NCI-H2196 (cell line): ENCODE data around the gene NRTN.

Source experiments
- DNase-seq: peaks from one replicate; lab custom pipeline; 2025; ENCODE audit not compliant: unreplicated experiment; lab: John Stamatoyannopoulos, UW

The NRTN gene

DNA sequence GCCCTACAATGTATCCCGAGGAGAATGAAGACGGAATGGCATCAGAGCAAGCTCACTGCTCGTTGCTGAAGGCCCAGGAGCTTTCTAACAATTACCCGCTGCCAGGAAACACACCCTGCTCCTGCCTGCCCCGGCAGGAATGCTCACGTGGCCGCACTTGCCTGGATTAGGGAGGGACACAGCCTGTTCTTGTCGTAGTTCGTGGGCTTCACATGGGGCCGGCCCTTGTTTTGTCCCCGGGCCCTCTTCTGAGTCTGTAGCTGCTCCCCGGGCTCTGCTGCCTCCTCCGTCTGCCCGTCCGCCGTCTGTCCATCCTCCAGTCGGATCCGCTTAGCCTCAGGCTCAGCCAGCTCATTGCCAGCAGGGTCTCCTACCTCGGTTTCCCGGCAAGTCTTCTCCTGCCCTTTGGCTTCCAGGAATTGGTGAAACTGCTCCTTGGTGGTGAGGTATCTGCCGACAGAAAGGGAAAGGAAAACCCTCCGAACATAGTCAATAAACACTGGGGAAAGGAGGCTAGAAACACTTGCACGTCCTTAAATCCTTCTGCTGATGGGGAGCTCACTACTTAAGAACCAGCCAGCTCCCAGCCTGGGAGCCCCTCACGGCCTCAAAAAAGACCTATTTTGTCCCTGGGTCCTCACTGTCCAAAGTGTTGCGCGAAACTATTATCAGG lies 14.8 kb upstream of the NRTN start:
- no peak for DNase-seq

DNA sequence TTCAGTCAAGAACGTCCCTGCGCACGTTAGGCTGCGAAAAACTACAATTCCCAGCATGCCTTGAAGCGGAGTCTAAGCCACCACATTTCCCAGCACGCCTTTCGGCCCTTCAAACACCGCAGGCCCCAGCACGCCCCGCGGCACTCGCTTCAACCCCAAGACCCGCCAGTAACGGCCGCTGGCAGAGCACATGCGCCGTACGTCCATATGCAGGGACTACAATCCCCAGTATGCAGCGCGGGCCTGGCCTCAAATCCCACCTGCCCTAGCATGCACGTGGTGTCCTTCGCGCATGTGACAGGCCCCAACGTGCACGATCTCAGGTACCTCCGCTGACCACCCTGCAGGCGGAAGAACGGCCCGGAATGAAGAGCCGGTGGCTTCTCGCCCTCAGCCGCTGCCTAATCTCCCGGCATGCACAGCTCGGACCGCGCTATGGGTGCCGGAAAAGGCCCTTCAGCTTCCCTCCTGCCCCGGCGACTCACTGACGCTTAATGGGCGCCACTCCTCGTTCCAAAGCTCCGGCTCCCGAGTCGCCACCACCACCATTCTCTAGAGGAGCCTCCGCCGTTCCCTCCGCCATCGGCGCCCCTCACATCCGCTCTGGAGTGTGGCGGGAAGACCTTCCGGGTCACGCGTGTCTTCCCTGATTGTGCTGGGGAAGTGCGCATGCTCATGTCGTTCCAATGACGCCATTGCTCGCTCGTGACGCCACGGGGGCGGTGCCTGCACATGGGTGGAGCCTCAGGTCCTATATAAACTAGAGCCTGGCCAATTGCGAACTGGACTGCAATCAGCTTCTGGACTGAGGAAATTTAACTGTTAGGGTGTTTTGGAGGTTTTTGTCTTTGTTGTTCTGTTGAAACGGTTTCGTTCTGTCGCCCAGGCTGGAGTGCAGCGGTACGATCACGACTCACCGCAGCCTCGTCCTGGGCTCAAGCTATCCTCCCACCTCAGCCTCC lies 14.0 kb upstream of the NRTN start, which contains the start of gene DUS3L:
TSS of gene DUS3L (minus strand) at position 605 of the 962 bp plus-strand sequence. CDS start at position 583, 22 bp downstream.
- DNase-seq: peak; percentile 98

DNA sequence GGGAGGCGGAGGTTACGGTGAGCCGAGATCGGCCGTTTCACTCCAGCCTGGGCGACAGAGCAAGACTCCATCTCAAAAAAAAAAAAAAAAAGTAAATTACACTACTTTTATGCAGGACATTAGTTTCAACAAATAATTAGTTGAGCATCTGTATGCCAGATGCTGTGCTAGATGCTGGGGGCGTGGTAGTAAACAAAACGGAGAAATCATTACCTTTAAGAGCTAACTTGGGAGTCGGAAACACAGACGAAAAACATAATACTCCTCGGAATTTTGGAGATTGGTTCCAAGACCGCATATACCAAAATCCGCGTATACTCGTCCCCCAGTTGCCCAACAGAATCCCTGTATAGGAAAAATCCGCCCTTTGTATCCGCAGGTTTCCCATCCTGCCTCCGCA lies 12.6 kb upstream of the NRTN start:
- DNase-seq: no peak

DNA sequence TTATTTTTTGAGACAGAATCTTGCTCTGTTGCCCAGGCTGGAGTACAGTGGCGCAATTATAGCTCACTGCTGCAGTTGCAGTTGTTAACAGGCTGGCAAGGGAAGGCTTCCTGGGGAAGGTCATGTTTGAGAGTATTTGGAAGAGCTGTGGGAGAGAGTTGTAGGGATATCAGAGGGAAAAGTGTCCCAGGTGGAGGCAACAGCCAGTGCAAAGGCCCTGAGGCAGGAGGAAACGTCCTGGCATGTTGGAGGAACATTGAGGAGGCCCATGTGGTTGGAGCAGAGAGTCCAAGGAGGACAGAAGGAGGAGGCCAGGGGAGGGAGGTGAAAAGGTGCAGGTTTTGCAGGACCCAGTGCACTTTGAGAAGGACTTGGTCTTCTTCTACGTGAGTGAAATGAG lies 11.7 kb upstream of the NRTN start:
- no peak for DNase-seq

DNA sequence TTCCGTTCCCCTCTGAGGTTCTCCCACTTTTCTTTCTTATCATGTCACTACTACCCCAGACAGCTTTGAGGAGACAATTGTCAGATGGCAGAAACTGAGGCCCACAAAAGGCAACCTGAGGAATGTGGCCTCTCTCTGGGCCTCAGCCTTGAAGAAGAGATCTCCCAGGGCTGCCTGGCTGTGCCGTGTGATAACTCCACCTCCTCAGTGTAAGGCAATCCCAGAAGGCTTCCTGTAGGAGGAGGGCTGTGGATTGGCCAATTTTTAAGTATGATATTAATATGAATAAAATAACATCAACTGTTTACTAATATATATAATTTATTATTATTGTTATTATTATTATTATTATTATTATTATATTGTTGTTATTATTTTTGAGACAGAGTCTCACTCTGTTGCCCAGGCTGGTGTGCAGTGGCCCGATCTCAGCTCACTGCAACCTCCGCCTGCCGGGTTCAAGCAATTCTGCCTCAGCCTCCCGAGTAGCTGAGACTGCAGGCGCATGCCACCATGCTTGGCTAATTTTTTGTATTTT lies 9.4 kb upstream of the NRTN start:
- DNase-seq: no peak

DNA sequence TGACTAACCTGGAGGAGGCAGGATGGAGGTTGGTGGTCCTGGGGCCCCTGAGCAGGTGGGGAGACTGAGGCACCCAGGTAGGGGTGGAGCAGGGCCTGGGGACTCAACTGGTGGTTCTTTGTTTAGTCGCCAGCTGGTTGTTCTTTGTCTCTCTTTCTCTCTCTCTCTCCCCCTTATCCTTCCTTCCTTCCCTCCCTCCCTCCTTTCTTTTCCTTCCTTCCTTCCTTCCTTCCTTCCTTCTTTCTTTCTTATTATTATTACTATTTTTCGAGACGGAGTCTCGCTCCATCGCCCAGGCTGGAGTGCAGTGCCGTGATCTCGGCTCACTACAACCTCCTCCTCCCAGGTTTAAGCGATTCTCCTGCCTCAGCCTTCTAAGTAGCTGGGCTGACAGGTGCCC lies 6.6 kb upstream of the NRTN start:
- DNase-seq: no peak

DNA sequence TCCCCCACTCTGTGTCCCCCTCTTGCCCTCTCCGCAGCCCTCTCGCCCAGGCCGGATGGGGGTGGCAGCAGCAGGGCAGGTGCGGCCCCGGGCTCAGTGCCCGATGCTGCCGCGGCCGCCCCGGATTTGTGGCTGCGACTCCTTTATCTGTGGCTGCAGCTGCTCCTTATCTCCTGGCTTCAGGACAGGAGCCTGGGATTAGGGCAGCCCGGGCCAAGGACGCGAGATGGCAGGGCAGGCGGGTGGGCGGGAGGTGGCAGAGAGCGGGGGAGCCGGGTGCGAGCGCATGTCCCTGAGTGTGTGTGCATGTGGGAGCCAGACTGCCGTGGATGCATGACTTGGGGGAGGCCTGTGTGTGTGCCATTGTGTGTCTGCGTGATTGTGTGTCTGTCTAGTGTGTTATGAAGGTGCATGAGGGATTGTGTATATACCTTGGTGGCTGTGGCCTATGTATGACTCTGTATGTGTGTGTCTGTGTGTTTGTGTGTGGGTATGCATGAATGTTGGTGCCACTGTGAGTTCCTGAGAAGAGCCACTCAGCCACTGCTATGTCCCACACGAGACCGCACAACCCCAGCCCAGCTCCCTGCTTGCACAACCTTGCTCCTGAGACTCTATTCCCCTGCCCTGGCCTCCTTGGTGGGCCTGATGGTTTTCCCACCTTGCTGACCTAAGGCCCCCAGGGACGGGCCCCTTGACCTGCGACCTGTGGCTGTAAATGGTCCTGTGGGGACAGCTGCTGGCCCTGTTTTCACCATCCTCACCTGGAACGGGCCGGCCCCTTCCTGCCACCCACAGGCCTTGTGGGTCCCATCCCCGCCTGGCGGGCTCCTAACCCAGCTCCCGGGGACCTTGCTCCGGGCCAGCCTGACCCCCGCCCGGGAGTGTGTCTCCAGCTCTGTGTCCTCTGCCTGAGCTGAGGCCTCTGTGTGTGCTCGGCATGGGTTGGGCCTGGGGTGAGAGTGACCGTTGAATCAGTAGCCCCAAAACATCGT lies 5.3 kb upstream of the NRTN start:
- peak; percentile 78 for DNase-seq

DNA sequence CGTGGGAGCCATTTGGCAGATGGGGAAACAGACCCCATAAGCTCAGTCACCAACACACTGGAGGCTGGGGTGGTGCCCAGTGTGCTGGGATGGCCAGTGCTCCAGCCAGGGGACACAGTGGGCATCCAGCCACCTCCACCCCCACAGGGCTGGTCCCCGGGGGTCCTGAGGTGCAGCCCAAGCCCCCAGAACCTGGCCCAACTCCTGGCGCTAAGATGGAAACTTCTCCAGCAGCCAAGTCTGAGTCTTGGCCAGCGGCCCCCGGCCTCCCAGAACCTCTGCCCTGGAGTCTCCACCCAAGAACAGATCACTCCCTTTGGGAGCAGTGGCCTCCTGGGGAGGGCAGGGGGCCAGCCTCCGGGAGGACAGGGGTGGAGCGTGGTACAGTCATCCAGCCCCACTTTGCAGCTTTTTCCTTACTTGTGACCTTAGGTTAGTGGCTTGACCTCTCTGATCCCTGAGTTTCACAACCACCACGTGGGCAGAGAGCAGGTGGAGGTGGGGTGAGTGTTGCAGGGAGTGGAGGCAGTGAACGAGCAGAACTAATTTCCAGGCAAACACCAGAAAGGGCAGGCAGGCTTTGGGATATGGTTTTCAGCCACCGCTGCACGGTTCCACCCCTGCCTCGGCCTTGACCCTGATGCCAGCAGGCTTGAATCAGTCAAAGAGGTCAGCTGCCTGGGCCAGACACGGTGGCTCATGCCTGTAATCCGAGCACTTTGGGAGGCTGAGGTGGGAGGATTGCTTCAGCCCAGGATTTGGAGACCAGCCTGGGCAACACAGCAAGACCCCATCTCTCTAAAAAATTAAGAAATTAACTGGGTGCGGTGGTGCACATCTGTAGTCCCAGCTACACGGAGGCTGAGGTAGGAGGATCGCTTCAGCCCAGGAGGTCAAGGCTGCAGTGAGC lies 4.3 kb upstream of the NRTN start:
- DNase-seq: no peak

DNA sequence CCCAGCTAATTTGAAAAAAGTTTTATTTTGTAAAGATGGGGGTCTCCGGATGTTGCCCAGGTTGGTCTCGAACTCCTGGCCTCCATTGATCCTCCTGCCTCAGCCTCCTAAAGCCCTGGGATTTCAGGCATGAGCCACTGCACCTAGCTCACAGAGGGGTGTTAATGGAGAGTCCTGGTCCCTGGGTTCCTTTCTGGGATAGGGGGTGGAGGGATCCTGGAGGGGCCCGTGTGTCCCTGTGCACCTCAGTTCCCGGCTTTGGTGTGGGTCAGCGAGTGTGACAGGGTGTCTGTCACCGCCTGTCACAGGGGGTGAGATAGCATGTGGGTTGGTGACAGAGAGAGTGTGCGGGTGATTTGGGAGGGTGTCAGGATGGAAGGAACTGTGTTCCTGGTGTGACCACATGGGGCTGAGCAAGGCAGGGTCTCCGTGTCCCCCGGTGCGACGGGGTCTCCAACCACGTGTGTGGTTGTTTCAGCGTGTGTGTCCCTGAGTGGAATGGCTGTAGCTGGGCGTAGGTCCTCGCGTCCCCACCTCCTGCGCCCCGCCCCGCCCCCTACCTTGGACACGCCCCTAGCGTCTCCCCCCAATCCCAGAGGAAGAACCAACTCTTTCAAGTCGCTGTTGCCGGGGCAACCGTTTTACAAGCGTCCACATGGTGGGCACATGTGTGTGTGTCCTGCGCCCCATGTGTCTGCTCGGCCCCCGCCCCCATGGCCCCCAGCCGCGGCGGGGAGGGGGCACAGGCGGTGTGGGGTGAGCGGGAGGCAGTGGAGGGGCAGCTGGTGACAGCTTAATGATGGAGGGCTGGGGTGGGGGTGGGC lies 2.9 kb upstream of the NRTN start:
- DNase-seq: no peak

DNA sequence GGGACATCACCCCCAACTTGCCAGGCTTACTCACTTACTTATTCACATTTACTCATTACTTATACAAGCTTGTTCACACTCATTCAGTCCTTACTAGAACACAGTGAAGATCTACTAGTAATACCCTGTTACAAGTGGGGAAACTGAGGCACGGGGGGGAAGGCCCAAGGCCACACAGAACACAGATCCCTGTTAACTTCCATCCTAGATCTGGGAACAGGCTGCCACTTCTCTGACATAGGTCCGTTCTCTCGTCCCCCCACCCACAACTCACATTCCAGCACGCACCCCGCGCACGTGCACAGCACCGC lies 1.5 kb upstream of the NRTN start:
- DNase-seq: no peak

DNA sequence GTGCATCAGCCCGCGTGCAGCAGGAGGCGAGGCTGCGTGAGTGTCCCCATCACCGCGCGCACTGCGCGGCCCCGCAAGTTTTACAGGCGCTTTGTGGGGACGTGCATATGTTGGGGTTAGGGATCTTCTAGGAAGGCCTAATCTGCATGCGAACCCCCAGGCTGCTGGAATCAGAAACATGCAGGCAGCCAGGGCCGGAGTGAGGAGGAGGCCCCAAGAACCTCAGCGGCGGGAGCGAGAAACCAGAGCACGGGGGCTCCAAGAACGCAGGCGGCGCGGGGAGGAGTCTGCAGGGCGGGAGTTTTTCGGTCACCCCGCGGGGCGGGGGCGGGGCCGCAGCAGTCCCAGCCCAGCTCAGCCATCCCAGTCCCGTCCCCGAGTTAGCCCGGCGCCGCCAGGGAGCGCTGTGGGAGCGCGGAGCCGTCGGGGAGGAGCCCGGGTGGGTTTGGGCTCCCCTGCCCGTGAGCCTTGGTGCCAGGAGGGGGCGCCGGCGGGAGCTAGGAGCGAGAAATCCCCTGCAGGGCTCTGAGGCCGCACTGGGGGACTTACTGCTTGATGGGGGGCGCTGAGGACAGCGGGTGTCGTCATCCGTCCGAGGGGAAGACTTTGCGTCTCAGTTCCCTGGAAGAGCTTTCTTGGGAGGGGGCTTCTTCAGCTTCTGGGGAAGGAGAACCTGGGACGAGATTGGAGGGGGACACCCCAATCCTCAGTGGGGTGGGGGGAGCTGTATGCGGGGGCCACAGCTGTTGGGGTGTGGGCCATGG lies 933 bp upstream of the NRTN start:
- DNase-seq: peak; percentile 98

DNA sequence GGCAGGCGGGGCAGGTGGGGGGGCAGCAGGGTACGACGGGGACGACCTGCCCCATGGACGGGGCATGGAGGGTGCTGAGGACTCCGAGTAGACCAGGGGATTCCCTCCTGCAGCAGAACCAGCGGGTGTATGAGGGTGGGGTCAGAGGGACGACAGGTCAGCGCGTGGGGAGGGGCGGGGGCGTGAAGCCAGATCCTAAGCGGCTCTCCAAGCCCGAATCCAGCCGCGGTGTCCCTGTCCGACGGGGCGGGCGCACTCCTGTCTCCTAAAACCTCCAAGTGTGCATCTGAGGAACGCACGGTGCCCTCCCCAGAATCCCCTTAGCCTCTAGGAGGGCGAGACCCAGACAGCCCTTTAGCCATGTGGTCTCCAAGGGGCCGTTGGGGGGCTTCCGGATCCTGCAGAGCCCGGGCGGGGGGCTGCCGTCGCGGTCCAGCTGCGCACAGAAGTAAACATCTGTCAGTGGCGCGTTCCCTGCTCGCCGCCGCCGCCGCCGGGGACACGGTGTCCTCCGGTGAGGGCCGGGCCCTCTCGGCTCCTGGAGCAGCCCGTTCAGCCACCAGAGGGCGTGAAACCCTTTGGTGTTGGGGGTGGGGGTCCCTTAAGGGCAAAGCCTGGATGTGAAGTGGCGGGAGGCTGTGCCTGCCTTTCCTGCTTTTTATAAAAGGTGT lies 730 bp downstream of the NRTN start:
- DNase-seq: peak; percentile 85

DNA sequence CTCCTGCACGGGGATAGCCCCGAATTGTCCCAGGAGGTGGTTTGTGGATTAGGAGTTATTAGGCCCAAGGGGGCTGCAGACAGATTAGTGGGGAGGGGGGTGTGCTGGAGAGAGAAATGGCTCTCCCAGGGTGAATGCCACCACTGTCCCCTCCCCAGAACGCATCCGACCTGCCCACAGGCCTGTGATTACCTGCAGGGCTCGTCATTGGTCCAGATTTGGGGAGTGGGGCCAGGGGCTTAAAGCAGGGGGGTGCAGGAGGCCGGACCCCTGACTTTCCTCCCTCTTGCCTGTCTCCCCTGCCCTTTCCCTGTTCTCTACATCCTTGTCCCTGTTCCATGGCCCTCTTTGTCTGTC lies 1.2 kb downstream of the NRTN start:
- DNase-seq: no peak

DNA sequence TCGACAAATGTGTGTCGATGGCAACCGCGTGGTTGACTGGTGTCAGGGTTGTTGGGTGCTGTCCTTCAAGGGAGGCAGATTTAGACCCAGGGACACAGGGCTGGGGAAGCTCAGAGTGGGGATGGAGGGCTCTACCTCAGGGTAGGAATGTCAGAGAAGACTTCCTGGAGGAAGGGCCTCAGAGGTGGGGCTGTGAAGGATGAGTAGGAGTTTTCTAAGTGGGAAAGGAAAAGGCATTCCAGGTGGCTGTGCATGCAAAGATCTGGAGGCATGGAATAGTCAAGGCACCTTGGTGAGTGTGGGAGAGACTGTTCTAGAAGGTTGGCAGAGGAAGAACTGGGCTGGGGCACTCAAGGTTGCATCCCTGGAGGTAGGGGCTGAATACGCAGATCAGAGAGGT lies 2.0 kb downstream of the NRTN start:
- no peak for DNase-seq

DNA sequence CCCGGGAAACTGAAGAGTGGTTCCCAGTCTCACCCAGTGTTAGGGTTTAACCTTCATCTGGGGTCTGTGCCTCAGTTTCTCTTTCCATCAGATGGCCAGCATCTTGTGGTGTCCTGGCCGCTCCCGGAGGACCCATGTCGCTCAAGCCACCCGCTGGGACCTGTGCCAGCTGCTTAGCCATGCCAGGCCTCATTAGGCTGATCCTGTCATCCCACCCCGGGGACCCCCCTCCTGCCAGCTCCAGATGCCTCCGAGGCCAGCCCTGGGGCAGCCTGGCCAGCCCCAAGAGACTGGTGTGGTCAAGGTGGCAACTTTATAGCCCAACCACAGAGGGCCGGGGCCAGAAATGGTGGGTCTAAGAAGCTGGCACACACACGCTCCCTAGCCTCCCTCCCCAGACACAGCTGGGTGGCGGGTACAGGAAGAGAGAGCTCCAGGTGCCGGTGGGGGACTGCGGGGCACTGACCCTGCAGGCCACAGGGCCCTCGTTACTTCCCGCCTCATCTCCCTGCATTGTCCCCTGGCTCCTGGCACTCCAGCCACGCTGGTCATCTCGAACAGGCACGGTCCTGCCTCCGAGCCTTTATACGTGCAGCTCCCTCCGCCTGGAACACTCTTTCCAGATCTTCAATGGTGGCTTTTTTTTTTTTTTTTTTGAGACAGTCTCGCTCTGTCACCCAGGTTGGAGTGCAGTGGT lies 3.4 kb downstream of the NRTN start:
- no peak for DNase-seq

DNA sequence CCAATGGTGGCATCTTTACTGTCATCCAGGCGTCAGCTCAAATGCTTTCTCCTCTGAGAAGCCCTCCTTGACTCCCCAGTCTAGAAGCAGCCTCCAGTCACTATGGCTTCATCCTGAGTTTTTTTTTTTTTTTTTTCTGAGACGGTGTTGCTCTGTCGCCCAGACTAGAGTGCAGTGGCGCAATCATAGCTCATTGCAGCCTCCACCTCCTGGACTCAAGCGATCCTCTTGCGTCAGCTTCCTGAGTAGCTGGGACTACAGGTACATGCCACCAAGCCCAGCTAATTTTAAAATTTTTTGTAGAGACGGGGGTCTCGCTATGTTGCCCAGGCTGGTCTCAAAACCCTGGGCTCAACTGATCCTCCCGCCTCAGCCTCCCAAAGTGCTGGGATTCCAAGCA lies 4.2 kb downstream of the NRTN start:
- no peak for DNase-seq

DNA sequence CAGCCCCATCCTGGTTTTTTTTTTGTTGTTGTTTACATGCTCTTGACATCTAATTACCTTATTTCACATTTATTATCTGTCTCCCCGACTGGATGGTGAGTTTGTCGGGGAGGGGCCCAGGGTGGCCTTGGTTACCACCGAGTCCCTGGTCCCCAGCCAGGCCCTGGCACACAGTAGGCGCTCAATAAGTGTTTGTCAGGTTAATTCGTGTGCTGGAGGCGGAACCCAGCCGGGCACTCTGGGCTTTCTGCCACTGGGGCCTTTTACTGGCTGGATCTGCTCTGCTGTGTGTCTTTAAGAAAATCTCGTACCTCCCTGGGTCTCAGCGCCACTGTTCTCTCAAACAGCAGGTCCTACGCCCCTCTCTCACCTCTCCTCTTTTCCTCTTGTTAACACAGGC lies 4.6 kb downstream of the NRTN start:
- DNase-seq: no peak
